ENCODE data around the gene APH1A. TPM values are rescaled to one million over a fixed set of nuclear protein-coding genes. Genes with fewer than 3 reads are reported as not detected.
"Not testable (repeated sequence)": the region's sequence is repeated elsewhere in the genome, so short reads cannot be mapped to it uniquely, and the experiment has no call there.

APH1A gene
- 100 to 1,000 TPM in 2 of 3 donors, 10 to 100 TPM in 1; 81.4 to 126 (median 106) TPM for polyA plus RNA-seq

- 0 to 1% (median 0%) methylated on average over 48 to 49 of the region's 49 CpGs for WGBS, 3 donors
- H3K27ac ChIP-seq (ENCODE audit: low read depth, low read length) = peak within 1 kb of the TSS; percentile 13
These were observed at the start of gene APH1A for GRCh38 chr1:150268705-150269403. Gene APH1A, minus strand, starts transcription at chr1:150269016. Its CDS starts 206 bp downstream, at chr1:150268810.

- not testable (repeated sequence) for H3K27ac ChIP-seq (ENCODE audit: low read depth, low read length)
- 90 to 98% (median 94%) methylated on average over 4 of the region's 4 CpGs for WGBS, 3 donors
These were observed 45.9 kb upstream of the APH1A start for GRCh38 chr1:150314691-150315090.

GRCh38 chr1:150311762-150312161 is 42.9 kb upstream of the APH1A start:
- H3K27ac ChIP-seq (ENCODE audit: low read depth, low read length) = no peak overlapping the region
- WGBS, 3 donors = 90 to 94% (median 93%) methylated on average over 2 of the region's 2 CpGs

GRCh38 chr1:150309758-150310508 is 41.1 kb upstream of the APH1A start:
- no peak overlapping the region for H3K27ac ChIP-seq (ENCODE audit: low read depth, low read length)
- 74 to 87% (median 79%) methylated on average over 10 of the region's 10 CpGs for WGBS, 3 donors

GRCh38 chr1:150308585-150308984 is 39.8 kb upstream of the APH1A start:
- WGBS, 3 donors = 92 to 97% (median 93%) methylated on average over 8 to 9 of the region's 9 CpGs

GRCh38 chr1:150302902-150303301 is 34.1 kb upstream of the APH1A start:
- WGBS, 3 donors = 78 to 85% (median 83%) methylated on average over 2 of the region's 2 CpGs
- no peak overlapping the region for H3K27ac ChIP-seq (ENCODE audit: low read depth, low read length)

More at GRCh38 chr1:150308585-150308984, 39.8 kb upstream of the APH1A start:
- H3K27ac ChIP-seq (ENCODE audit: low read depth, low read length) = not testable (repeated sequence)

GRCh38 chr1:150302338-150302737 is 33.5 kb upstream of the APH1A start:
- WGBS, 3 donors = 85 to 93% (median 89%) methylated on average over 6 of the region's 6 CpGs
- H3K27ac ChIP-seq (ENCODE audit: low read depth, low read length) = no peak overlapping the region

GRCh38 chr1:150299716-150300115 is 30.9 kb upstream of the APH1A start:
- 93 to 99% (median 94%) methylated on average over 3 of the region's 3 CpGs for WGBS, 3 donors
- no peak overlapping the region for H3K27ac ChIP-seq (ENCODE audit: low read depth, low read length)

- H3K27ac ChIP-seq (ENCODE audit: low read depth, low read length) = no peak overlapping the region
- WGBS, 3 donors = 89 to 98% (median 95%) methylated on average over 2 of the region's 2 CpGs
These were observed 26.7 kb upstream of the APH1A start for GRCh38 chr1:150295476-150295875.

GRCh38 chr1:150293433-150294253 is 24.8 kb upstream of the APH1A start, which contains the start of gene MRPS21:
Gene MRPS21, plus strand, starts transcription at chr1:150293861. Its CDS starts 506 bp downstream, at chr1:150294367.
- 3 to 6% (median 4%) methylated on average over 43 of the region's 43 CpGs for WGBS, 3 donors
- H3K27ac ChIP-seq (ENCODE audit: low read depth, low read length) = peak within 1 kb of the TSS; percentile 13

- H3K27ac ChIP-seq (ENCODE audit: low read depth, low read length) = no peak overlapping the region
- 88 to 91% (median 91%) methylated on average over 4 of the region's 4 CpGs for WGBS, 3 donors
These were observed 20.0 kb upstream of the APH1A start for GRCh38 chr1:150288822-150289221.

GRCh38 chr1:150288382-150288781 is 19.6 kb upstream of the APH1A start:
- 76 to 93% (median 91%) methylated on average over 1 of the region's 1 CpG for WGBS, 3 donors
- no peak overlapping the region for H3K27ac ChIP-seq (ENCODE audit: low read depth, low read length)

- H3K27ac ChIP-seq (ENCODE audit: low read depth, low read length) = no peak overlapping the region
- 85 to 89% (median 88%) methylated on average over 12 of the region's 12 CpGs for WGBS, 3 donors
These were observed 14.4 kb upstream of the APH1A start for GRCh38 chr1:150283260-150283659.

- no peak overlapping the region for H3K27ac ChIP-seq (ENCODE audit: low read depth, low read length)
- 3 to 13% (median 5%) methylated on average over 21 of the region's 21 CpGs for WGBS, 3 donors
These were observed 13.7 kb upstream of the APH1A start for GRCh38 chr1:150282558-150282958.

- no peak within 1 kb of the TSS for H3K27ac ChIP-seq (ENCODE audit: low read depth, low read length)
- WGBS, 3 donors = 0 to 2% (median 1%) methylated on average over 44 to 46 of the region's 46 CpGs
These were observed 13.1 kb upstream of the APH1A start, which contains the start of gene CIART for GRCh38 chr1:150281758-150282557. Gene CIART, plus strand, starts transcription at chr1:150282554. Its CDS starts 714 bp downstream, at chr1:150283268.

GRCh38 chr1:150281221-150281757 is 12.5 kb upstream of the APH1A start:
- H3K27ac ChIP-seq (ENCODE audit: low read depth, low read length) = no peak overlapping the region
- 1 to 6% (median 4%) methylated on average over 15 of the region's 15 CpGs for WGBS, 3 donors

- WGBS, 3 donors = 47 to 92% (median 75%) methylated on average over 6 of the region's 6 CpGs
These were observed 11.4 kb upstream of the APH1A start for GRCh38 chr1:150280138-150280707.

More at GRCh38 chr1:150280138-150280707, 11.4 kb upstream of the APH1A start:
- no peak overlapping the region for H3K27ac ChIP-seq (ENCODE audit: low read depth, low read length)
